Measurements from ENCODE around the gene NBDY. TPM values are rescaled to one million over a fixed set of nuclear protein-coding genes. Genes with fewer than 3 reads are reported as not detected.
"Not testable (repeated sequence)": the region's sequence is repeated elsewhere in the genome, so short reads cannot be mapped to it uniquely, and the experiment has no call there.

NBDY gene
- polyA plus RNA-seq, 1 donor from 2014 or later = 59.1 TPM

DNA sequence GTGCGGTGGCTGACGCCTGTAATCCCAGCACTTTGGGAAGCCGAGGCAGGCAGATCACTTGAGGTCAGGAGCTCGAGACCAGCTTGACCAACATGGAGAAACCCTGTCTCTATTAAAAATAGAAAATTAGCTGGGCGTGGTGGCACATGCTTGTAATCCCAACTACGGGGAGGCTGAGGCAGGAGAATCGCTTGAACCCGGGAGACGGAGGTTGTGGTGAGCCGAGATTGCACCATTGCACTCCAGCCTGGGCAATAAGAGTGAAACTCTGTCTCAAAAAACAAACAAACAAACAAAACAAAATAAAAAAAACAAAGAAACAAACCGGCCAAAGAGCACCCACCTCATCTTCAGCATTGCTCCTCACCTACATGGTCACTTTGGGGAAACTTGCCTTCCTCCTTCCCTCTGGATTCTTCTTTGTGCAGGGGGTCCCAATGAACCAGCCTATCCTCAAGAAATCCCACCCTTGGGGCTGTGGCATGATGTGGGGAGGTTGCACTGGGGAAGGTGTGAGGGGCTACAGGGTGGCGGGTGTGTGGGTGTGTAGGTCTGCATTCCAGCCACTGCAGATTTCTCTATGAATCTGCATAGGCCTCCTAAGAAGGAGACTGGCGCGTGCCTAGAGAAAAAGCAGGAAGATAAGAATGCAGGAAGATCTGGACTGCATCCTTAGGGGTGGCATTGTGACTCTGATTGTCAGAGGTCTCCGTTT is 31.5 kb downstream of the NBDY start:
- Mint-ChIP-seq H3K4me1 (peaks cover 35 to 47% (median 44%) of the 10 kb centered on the region in 3 donors), H3K27ac (peak overlapping the region in 1 of 3 donors; percentile 8)
- not testable (repeated sequence) for H3K36me3 Mint-ChIP-seq, H3K27me3 Mint-ChIP-seq, H3K9me3 Mint-ChIP-seq, H3K4me3 Mint-ChIP-seq

- Mint-ChIP-seq H3K27me3 (peaks cover 2% of the 10 kb centered on the region), H3K27ac (peak overlapping the region in 2 of 3 donors; percentile 11 to 99), H3K4me3 (no peak overlapping the region), H3K4me1 (peaks cover 39 to 53% (median 48%) of the 10 kb centered on the region in 3 donors), H3K9me3 (no peaks in the 10 kb centered on the region), H3K36me3 (no peaks in the 10 kb centered on the region)
Observed at GRCh38 chrX:56761167-56761566, 32.1 kb downstream of the NBDY start.

- H3K4me3 Mint-ChIP-seq = peak overlapping the region; percentile 75 to 98 (median 90)
- peaks cover 5% of the 10 kb centered on the region for H3K27me3 Mint-ChIP-seq
- H3K36me3 Mint-ChIP-seq = no peaks in the 10 kb centered on the region
- H3K27ac Mint-ChIP-seq = peak overlapping the region; percentile 75 to 99 (median 92)
- H3K4me1 Mint-ChIP-seq = peaks cover 37 to 50% (median 41%) of the 10 kb centered on the region in 3 donors
- H3K9me3 Mint-ChIP-seq = no peaks in the 10 kb centered on the region
Observed at GRCh38 chrX:56762220-56762619, 33.2 kb downstream of the NBDY start.

DNA sequence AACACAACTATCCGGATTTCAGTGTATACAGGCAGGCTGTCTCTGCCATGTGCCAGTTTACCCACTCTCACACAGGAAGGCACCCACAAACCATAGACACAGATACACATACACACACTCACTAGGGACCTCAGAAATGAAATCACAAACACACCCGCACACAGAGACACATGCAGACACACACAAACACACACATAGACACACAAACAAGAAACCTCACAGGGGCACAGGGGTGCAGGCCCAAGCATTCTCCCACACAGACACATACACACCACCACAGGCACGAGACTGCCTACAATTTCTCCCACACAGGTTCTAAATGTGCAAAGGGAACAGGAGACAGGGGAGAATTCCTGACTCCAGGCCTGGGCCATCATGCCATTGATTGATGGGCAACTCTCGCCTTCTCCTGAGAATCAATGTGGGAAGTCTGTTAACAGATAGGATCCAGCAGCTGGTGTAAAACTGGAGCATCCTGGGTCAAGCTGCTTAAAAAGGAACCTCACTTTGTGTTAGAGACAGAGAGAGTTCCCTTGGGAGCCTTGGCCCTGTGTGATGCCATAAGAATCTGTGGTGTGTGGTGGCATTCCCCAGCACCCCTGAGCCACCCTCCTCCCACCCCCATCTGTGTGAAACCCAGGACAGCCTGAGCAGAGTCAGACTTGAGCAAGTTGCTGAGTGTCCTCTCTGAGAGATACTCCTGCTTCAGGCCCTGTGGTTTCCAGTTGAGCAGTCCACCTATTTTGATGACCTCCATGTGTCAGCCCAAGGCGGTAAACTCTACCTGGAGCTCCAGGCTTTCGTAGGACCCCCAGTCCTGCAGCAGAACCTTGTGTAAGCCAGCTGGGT is 33.9 kb downstream of the NBDY start:
- Mint-ChIP-seq H3K9me3 (no peaks in the 10 kb centered on the region), H3K4me1 (peaks cover 34 to 44% (median 35%) of the 10 kb centered on the region in 3 donors), H3K27me3 (peaks cover 2% of the 10 kb centered on the region), H3K27ac (peak overlapping the region; percentile 98 to 99 (median 98)), H3K4me3 (peak overlapping the region; percentile 86 to 98 (median 94)), H3K36me3 (no peaks in the 10 kb centered on the region)

DNA sequence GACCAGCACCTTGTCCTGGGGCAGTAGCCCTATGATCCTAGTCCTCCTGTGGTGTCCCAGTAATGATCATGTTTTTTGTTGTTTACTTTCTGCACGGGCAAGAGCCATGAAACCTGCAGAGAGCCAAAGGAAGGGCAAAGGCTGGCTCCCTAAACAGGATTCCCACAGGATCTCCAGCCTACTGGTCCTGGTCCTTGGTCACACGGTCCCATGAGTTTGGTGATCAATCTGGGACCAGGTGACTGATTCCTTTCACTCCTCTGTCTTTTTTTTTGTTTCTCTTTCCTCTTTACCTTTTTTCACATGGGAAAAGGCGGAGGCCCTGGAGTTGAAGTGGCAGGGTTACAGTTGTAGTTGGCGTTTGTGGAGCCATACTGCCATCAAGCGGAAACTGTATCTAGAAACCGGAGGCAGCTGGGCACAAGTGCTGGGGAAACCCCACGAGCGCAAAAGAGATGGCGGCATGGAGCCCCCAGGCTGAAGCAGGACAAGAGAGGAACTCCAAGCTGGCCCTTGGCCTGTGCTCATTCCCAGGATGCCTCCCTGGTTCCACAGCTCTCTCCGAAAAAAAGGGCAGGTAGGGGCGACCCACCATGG is 34.6 kb downstream of the NBDY start:
- peak overlapping the region; percentile 93 to 98 (median 94) for H3K4me3 Mint-ChIP-seq
- no peaks in the 10 kb centered on the region for H3K9me3 Mint-ChIP-seq
- peak overlapping the region; percentile 98 to 99 (median 98) for H3K27ac Mint-ChIP-seq
- H3K36me3 Mint-ChIP-seq = no peaks in the 10 kb centered on the region
- H3K27me3 Mint-ChIP-seq = peaks cover 2% of the 10 kb centered on the region
- H3K4me1 Mint-ChIP-seq = peaks cover 34 to 44% (median 35%) of the 10 kb centered on the region in 3 donors

DNA sequence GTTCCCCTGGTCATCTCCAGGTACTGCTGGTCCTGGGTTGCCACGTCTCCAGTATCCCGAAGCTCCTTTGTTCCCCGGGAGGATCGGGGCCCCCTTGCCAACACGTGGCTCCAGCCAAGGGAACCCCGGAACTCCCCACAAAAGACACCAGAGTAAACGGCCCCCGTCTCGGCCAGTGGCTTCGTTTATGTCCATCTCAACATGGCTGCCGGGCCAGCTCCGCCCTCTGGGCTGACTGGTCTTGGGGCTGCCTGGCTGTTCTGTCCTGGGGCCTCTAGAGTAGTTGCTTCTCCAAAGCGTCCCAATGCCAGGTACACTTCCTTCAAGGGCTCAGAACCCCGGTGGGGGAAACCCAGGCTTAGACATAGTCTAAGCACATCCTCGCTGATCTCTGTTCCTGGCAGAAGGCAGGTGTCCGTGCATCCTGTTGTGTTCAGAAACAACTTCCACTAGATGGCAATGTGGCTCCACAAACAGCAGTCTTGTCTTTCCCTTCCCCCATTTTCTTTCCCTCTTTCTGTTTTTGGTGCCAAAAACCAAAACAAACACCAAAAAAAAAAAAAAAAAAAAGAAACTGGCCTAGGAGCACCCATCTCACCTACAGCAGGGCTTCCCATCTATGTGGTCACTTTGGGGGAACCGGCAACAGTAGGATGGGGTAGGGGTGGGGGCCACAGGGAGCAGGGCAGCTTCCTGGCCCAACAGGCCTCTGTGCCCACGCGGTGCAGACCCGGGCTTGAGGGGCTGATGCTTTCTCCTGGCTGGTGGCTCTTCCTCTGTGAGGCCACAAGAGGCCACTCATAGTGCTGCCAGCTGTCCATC is 35.3 kb downstream of the NBDY start:
- Mint-ChIP-seq H3K9me3 (no peaks in the 10 kb centered on the region), H3K36me3 (no peaks in the 10 kb centered on the region), H3K4me3 (peak overlapping the region; percentile 93 to 98 (median 94)), H3K27me3 (peaks cover 2% of the 10 kb centered on the region), H3K27ac (peak overlapping the region; percentile 98 to 99 (median 98)), H3K4me1 (peaks cover 34 to 44% (median 35%) of the 10 kb centered on the region in 3 donors)

GRCh38 chrX:56764975-56765791 is 36.1 kb downstream of the NBDY start:
- H3K4me1 Mint-ChIP-seq = peaks cover 34 to 44% (median 35%) of the 10 kb centered on the region in 3 donors
- H3K27me3 Mint-ChIP-seq = peaks cover 2% of the 10 kb centered on the region
- H3K9me3 Mint-ChIP-seq = no peaks in the 10 kb centered on the region
- peak overlapping the region; percentile 98 to 99 (median 98) for H3K27ac Mint-ChIP-seq
- H3K4me3 Mint-ChIP-seq = peak overlapping the region; percentile 93 to 98 (median 94)
- no peaks in the 10 kb centered on the region for H3K36me3 Mint-ChIP-seq

- Mint-ChIP-seq H3K4me1 (peaks cover 34 to 44% (median 35%) of the 10 kb centered on the region in 3 donors), H3K27ac (peak overlapping the region; percentile 98 to 99 (median 98)), H3K27me3 (peaks cover 2% of the 10 kb centered on the region), H3K36me3 (no peaks in the 10 kb centered on the region), H3K9me3 (no peaks in the 10 kb centered on the region), H3K4me3 (peak overlapping the region; percentile 93 to 98 (median 94))
Observed at GRCh38 chrX:56765811-56766553, 36.9 kb downstream of the NBDY start.

- peak overlapping the region; percentile 84 to 98 (median 94) for H3K4me3 Mint-ChIP-seq
- peaks cover 34 to 41% (median 35%) of the 10 kb centered on the region in 3 donors for H3K4me1 Mint-ChIP-seq
- H3K36me3 Mint-ChIP-seq = no peaks in the 10 kb centered on the region
- H3K27ac Mint-ChIP-seq = peak overlapping the region; percentile 98 to 99 (median 98)
- peaks cover 2% of the 10 kb centered on the region for H3K27me3 Mint-ChIP-seq
- H3K9me3 Mint-ChIP-seq = no peaks in the 10 kb centered on the region
Observed at GRCh38 chrX:56766554-56767347, 37.7 kb downstream of the NBDY start.

DNA sequence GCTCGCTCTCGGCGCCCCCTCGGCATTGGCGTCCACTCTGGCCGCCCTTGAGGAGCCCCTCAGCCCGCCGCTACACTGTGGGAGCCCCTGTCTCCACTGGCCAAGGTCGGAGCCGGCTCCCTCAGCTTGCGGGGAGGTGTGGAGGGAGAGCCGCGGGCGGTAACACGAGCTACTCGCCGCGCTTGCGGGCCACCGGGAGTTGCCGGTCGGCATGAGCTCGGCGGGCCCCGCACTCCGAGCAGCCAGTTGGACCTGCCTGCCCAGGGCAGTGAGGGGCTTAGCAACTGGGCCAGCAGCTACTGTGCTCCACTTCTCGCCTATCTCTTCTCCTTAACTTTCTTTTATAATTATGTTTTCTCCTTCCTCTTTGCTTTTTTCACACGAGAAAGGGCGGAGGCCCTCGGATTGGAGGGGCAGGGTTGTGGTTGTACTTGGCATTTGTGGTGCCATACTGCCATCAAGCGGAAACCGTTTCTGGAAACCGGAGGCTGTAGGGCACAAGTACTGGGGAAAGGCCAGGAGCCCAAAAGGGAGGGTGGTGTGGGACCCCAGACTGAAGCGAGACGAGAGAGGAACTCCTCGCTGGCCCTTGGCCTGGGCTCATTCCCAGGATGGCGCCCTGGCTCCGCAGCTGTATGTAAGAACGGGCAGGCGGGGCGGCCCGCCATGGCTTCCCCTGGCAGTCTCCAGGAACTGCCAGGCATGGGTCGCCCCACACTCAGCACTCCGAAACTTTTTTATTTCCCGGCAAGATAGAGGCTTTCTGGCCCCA is 38.5 kb downstream of the NBDY start:
- peaks cover 30 to 33% (median 30%) of the 10 kb centered on the region in 3 donors for H3K4me1 Mint-ChIP-seq
- H3K27ac Mint-ChIP-seq = peak overlapping the region; percentile 85 to 99 (median 98)
- H3K36me3 Mint-ChIP-seq, H3K27me3 Mint-ChIP-seq, H3K9me3 Mint-ChIP-seq: not testable (repeated sequence)
- H3K4me3 Mint-ChIP-seq = peak overlapping the region; percentile 84 to 98 (median 94)

DNA sequence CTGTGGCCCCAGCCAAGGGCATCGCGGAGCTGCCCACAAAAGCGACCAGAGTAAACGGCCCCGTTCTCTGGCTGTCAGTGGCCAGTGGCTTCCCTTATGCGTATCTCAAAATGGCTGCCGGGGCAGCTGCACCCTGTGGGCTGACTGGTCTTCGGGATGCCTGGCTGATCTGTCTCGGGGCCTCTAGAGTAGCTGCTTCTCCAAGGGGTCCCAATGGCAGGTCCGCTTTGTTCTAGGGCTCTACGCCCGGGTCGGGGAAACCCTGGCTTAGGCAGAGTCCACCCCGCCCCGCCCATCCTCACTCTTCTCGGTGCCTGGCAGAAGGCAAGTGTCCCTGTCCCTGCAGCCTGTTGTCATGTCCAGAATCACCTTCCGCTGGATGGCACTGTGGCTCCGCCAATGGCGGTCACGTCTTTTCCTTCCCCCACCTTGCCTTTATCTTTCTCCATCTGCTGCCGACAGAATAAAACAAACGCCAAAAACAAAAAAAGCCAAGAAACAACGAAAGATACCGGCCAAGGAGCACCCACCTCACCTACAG is 39.1 kb downstream of the NBDY start:
- not testable (repeated sequence) for H3K27ac Mint-ChIP-seq, H3K9me3 Mint-ChIP-seq, H3K36me3 Mint-ChIP-seq, H3K4me3 Mint-ChIP-seq, H3K27me3 Mint-ChIP-seq
- peaks cover 25 to 27% (median 25%) of the 10 kb centered on the region in 3 donors for H3K4me1 Mint-ChIP-seq

Measured in IgD-negative memory B cell (primary cell).